ENCODE measurements around the gene ROBO4. TPM values are rescaled to one million over a fixed set of nuclear protein-coding genes. Genes with fewer than 3 reads are reported as not detected.
A peak's percentile ranks its signal among the peaks of the same experiment; 100 is the strongest.

ROBO4 gene
- polyA plus RNA-seq, 2 of the 4 experiments (the other 2 are of a cell fraction) = not detected

DNA sequence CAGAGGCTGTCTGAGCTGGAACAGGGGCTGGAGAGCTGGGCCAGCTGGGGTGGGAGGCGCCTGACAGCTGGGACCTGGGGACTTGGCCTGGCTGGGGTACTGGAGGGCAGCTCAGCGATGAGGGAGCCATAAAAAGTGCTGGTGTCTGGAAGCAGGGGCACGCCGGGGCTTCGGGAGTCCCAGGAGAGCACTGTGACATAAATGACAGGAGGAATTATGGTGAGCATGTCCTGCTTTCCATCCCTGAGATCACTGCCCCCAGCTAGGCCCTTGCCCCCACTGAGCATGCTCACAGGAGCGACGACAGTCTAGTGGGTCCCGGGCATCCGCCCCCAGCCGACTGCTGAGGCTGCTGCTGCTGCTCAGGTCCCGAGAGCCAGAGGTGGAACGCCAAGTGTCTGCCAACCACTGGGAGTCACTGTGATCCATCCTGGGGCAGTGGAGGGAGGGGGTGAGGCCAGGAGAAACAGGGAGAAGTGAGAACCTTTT lies 6.2 kb downstream of the ROBO4 start:
- 57% methylated on average over 9 of the region's 12 CpGs for WGBS (ENCODE audit: missing lambda C conversion rate)
- Histone ChIP-seq H3K9me3 (no peaks in the 10 kb centered on the region), H3K27ac (no peak overlapping the region), H3K4me1 (no peaks in the 10 kb centered on the region), H3K4me3 (no peak overlapping the region), H3K4me2 (no peak overlapping the region)
- TF ChIP-seq CBX8 (IDR thresholded peaks at IDR 0.05) (no peak), KDM5A (IDR thresholded peaks at IDR 0.05) (no peak), HEYL (CRISPR knock-in tag; IDR thresholded peaks at IDR 0.05) (no peak), SMC3 (IDR thresholded peaks at IDR 0.05) (no peak), JUNB (IDR thresholded peaks at IDR 0.05) (no peak), FOSB (CRISPR knock-in tag; IDR thresholded peaks at IDR 0.05) (no peak), POLR2AphosphoS2 (conservative IDR thresholded peaks at IDR 0.05; ENCODE audit: low read length) (no peak), BHLHE40 (IDR thresholded peaks at IDR 0.05; ENCODE audit: low read depth, low read length) (no peak), HDAC2 (IDR thresholded peaks at IDR 0.05) (no peak), RCOR1 (IDR thresholded peaks at IDR 0.05; ENCODE audit: low read depth, low read length) (no peak)
- TF ChIP-seq, protein P1, sequence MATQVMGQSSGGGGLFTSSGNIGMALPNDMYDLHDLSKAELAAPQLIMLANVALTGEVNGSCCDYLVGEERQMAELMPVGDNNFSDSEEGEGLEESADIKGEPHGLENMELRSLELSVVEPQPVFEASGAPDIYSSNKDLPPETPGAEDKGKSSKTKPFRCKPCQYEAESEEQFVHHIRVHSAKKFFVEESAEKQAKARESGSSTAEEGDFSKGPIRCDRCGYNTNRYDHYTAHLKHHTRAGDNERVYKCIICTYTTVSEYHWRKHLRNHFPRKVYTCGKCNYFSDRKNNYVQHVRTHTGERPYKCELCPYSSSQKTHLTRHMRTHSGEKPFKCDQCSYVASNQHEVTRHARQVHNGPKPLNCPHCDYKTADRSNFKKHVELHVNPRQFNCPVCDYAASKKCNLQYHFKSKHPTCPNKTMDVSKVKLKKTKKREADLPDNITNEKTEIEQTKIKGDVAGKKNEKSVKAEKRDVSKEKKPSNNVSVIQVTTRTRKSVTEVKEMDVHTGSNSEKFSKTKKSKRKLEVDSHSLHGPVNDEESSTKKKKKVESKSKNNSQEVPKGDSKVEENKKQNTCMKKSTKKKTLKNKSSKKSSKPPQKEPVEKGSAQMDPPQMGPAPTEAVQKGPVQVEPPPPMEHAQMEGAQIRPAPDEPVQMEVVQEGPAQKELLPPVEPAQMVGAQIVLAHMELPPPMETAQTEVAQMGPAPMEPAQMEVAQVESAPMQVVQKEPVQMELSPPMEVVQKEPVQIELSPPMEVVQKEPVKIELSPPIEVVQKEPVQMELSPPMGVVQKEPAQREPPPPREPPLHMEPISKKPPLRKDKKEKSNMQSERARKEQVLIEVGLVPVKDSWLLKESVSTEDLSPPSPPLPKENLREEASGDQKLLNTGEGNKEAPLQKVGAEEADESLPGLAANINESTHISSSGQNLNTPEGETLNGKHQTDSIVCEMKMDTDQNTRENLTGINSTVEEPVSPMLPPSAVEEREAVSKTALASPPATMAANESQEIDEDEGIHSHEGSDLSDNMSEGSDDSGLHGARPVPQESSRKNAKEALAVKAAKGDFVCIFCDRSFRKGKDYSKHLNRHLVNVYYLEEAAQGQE (IDR thresholded peaks at IDR 0.05) = no peak
- CTCF ChIA-PET = interaction anchor here (0.8 to 1.9 kb wide), 7 partner anchors 9 to 150 kb away, joined by 3 to 9 read pairs (median 4); partner anchors contain the start of gene HEPACAM
- DNase-seq (ENCODE audit: low read depth in 1 of 2, low spot score in 1 of 2) (no peak), FAIRE-seq (no peak), ATAC-seq (peak in 1 of 2 experiments; percentile 41; a peak in 2 of 6 replicates)
- POLR2A ChIA-PET = interaction anchor here (3.4 kb wide), 1 partner anchor 15 kb away, joined by 10 read pairs; no protein-coding TSS in a partner anchor

DNA sequence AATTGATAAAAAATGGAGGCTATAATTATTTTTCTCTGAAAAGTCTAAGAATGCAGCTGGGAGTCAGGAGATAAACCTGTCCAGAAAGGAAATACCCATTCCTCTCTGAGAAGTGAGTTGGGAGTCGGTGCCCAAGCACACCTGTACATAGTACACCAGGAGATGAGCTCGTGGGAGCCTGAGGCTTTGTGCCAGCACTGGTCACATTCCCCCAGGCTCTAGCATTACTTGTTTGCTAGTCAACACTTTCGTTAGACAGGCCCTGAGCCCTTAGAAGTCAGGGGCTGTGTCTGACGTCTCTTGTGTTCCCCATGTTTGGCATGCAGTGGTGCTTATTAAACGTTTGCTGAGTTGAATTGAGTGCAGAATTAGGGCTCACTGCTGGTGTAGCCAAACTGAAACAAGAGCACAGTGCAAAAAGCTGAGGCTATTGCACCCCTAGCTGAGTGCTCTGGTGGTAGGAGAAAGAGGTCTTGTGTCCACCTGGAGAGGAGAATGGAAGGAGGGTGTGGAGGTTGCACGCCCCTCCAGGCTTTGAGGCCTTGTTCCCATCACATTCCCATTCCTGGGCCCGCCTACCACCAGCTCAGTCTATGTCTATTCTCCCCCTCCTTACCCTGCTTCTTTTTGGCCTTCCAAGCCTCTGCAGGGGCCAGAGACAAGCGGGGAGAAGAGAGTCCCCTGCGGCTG lies 6.8 kb downstream of the ROBO4 start:
- TF ChIP-seq ESRRA (IDR thresholded peaks at IDR 0.05; ENCODE audit: borderline replicate concordance, low read length) = no peak
- TF ChIP-seq HEYL (CRISPR knock-in tag; IDR thresholded peaks at IDR 0.05) = no peak
- TF ChIP-seq CHD4 (IDR thresholded peaks at IDR 0.05; ENCODE audit: borderline replicate concordance) = no peak
- no peak for TF ChIP-seq RARB (CRISPR knock-in tag; IDR thresholded peaks at IDR 0.05)
- TF ChIP-seq NFE2L2 (conservative IDR thresholded peaks at IDR 0.05; ENCODE audit: low read length) = no peak
- TF ChIP-seq FOSL2 (IDR thresholded peaks at IDR 0.05) = no peak
- no peak for TF ChIP-seq FOSL2 (CRISPR knock-in tag; IDR thresholded peaks at IDR 0.05)
- Histone ChIP-seq H3K4me3 (no peak overlapping the region), H3K4me1 (no peaks in the 10 kb centered on the region), H3K27ac (no peak overlapping the region), H3K9me3 (no peaks in the 10 kb centered on the region), H3K4me2 (no peak overlapping the region)
- POLR2A ChIA-PET = interaction anchor here (1.8 to 3.4 kb wide), 2 partner anchors 14 kb away, joined by 5 to 10 read pairs; no protein-coding TSS in a partner anchor
- DNase-seq (ENCODE audit: low read depth in 1 of 2, low spot score in 1 of 2) = no peak
- no peak for ATAC-seq
- no peak for FAIRE-seq
- CTCF ChIA-PET = interaction anchor here (0.8 to 1.9 kb wide), 6 partner anchors 10 to 149 kb away, joined by 3 to 9 read pairs (median 4); no protein-coding TSS in a partner anchor
- 48% methylated on average over 9 of the region's 9 CpGs for WGBS (ENCODE audit: missing lambda C conversion rate)

DNA sequence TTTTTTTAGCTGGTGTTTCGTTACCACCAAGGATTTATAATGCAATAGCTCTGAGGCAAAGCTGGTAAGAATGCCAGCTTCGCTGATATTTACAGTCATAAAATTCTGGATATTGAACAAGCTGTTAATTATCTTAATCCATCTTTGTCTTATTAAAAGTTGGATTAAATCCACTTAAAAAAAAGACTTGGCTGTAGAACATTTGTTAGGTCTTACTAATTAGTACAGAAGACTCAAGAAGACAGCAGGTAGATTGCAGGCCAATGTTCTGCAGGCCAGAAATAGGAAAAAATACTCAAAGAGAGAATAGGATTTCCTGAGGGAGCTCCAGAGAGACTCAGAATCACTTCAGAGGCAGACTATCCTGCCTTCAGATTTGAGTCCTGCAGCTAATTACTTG lies 7.5 kb downstream of the ROBO4 start:
- no peak overlapping the region for H3K4me2 ChIP-seq
- no peak overlapping the region for H3K27ac ChIP-seq
- no peaks in the 10 kb centered on the region for H3K9me3 ChIP-seq
- DNase-seq (ENCODE audit: low read depth in 1 of 2, low spot score in 1 of 2) (no peak), ATAC-seq (no peak), FAIRE-seq (no peak)
- no peak overlapping the region for H3K4me3 ChIP-seq
- ChIA-PET POLR2A (interaction anchor here (1.8 kb wide), 1 partner anchor 14 kb away, joined by 5 read pairs; no protein-coding TSS in a partner anchor), CTCF (interaction anchor here (1.0 to 1.9 kb wide), 3 partner anchors 11 to 23 kb away, joined by 3 to 9 read pairs (median 4); no protein-coding TSS in a partner anchor)
- WGBS (ENCODE audit: missing lambda C conversion rate) = 32% methylated on average over 2 of the region's 2 CpGs
- TF ChIP-seq ZFP36 (IDR thresholded peaks at IDR 0.05; ENCODE audit: borderline replicate concordance, partially characterized antibody) (no peak), CBX2 (IDR thresholded peaks at IDR 0.05; ENCODE audit: borderline replicate concordance, low read depth) (no peak), RNF2 (IDR thresholded peaks at IDR 0.05; ENCODE audit: borderline replicate concordance, low read depth) (no peak), MAFK (IDR thresholded peaks at IDR 0.05; ENCODE audit: partially characterized antibody) (no peak), ZSCAN20 (CRISPR knock-in tag; IDR thresholded peaks at IDR 0.05) (no peak), HOXB13 (CRISPR knock-in tag; IDR thresholded peaks at IDR 0.05; ENCODE audit: low read depth) (no peak), HDAC2 (IDR thresholded peaks at IDR 0.05) (no peak), CBX8 (IDR thresholded peaks at IDR 0.05) (no peak), RAD21 (conservative IDR thresholded peaks at IDR 0.05 in 1 of 2, IDR thresholded peaks at IDR 0.05 in 1 of 2) (no peak), KDM5A (IDR thresholded peaks at IDR 0.05) (no peak), CEBPB (IDR thresholded peaks at IDR 0.05) (no peak), GATA3 (IDR thresholded peaks at IDR 0.05; ENCODE audit: borderline replicate concordance) (no peak), BHLHE40 (IDR thresholded peaks at IDR 0.05; ENCODE audit: low read depth, low read length) (no peak), POLR2AphosphoS2 (conservative IDR thresholded peaks at IDR 0.05; ENCODE audit: low read length) (no peak)
- TF ChIP-seq, protein P2, sequence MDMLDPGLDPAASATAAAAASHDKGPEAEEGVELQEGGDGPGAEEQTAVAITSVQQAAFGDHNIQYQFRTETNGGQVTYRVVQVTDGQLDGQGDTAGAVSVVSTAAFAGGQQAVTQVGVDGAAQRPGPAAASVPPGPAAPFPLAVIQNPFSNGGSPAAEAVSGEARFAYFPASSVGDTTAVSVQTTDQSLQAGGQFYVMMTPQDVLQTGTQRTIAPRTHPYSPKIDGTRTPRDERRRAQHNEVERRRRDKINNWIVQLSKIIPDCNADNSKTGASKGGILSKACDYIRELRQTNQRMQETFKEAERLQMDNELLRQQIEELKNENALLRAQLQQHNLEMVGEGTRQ (IDR thresholded peaks at IDR 0.05) = no peak
- TF ChIP-seq, protein P3, sequence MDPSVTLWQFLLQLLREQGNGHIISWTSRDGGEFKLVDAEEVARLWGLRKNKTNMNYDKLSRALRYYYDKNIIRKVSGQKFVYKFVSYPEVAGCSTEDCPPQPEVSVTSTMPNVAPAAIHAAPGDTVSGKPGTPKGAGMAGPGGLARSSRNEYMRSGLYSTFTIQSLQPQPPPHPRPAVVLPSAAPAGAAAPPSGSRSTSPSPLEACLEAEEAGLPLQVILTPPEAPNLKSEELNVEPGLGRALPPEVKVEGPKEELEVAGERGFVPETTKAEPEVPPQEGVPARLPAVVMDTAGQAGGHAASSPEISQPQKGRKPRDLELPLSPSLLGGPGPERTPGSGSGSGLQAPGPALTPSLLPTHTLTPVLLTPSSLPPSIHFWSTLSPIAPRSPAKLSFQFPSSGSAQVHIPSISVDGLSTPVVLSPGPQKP (IDR thresholded peaks at IDR 0.05; ENCODE audit: low read depth, low read length) = no peak
- no peaks in the 10 kb centered on the region for H3K4me1 ChIP-seq
